ENCODE measurements around the gene SYN1. TPM values are rescaled to one million over a fixed set of nuclear protein-coding genes. Genes with fewer than 3 reads are reported as not detected.

The SYN1 gene
- polyA plus RNA-seq, 3 donors = 0.11 to 4.0 (median 0.29) TPM

DNA sequence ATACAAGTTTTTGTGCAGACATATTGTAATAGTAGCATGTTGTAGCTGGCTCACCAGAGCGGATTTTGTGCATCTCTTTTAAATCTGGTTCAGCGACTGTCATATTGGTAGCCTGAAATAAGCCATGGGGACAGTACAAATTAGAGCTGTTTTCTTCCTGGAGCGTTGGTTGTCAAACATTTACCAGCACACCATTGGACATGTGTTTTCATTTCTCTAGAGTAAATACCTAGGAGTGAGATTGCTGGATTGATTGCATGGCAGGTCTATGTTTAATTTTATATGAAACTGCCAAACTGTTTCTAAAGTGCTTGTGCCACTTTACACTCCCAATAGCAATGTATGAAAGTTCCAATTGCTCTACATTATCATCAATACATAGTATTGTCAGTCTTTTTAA is 61.2 kb downstream of the SYN1 start:
- H3K27me3 Mint-ChIP-seq (ENCODE audit: low read depth in 3 of 3) = peaks cover 0 to 7% (median 0%) of the 10 kb centered on the region in 3 donors
- peaks cover 7 to 8% of the 10 kb centered on the region in 2 donors for H3K36me3 ChIP-seq (replicated peaks in 1 of 2; ENCODE audit: control insufficient read depth in 1 of 2, insufficient read depth in 2 of 2, low read length in 2 of 2)
- H3K4me3 Mint-ChIP-seq = no peak overlapping the region
- peaks cover 18% of the 10 kb centered on the region for H3K79me2 ChIP-seq (ENCODE audit: insufficient read depth, low read length)
- H3K4me1 ChIP-seq (ENCODE audit: control insufficient read depth in 1 of 2, insufficient read depth in 2 of 2, low read length in 2 of 2) = peaks cover 22 to 35% of the 10 kb centered on the region in 2 donors
- H3K27me3 ChIP-seq (ENCODE audit: control insufficient read depth in 2 of 2, insufficient read depth in 2 of 2, low read length in 2 of 2) = no peaks in the 10 kb centered on the region
- intact Hi-C loops (cut with micrococcal nuclease) = no loop called here
- 100% methylated on average over 1 of the region's 3 CpGs for WGBS (ENCODE audit: insufficient coverage)
- H2AFZ ChIP-seq (ENCODE audit: insufficient read depth, low read depth, low read length, poor library complexity, severe bottlenecking) = no peak overlapping the region
- no peak for TF ChIP-seq CTCF (IDR thresholded peaks at IDR 0.05)
- H3K4me2 ChIP-seq (replicated peaks; ENCODE audit: extremely low read depth, low read length, poor library complexity, severe bottlenecking) = no peak overlapping the region
- H3K36me3 Mint-ChIP-seq = peaks cover 3 to 4% of the 10 kb centered on the region in 2 donors
- H3K9ac ChIP-seq (ENCODE audit: insufficient read depth, low read length, poor library complexity, severe bottlenecking) = no peak overlapping the region
- H3K9me3 Mint-ChIP-seq = peaks cover 0 to 10% (median 0%) of the 10 kb centered on the region in 7 donors
- peaks cover 7% of the 10 kb centered on the region for H4K20me1 ChIP-seq (ENCODE audit: insufficient read depth, low read length)
- DNase-seq = no peak
- no peak overlapping the region for H3K27ac ChIP-seq (ENCODE audit: low read depth in 1 of 2, low read length in 2 of 2)
- no peak overlapping the region for H3K4me3 ChIP-seq (replicated peaks in 1 of 3; ENCODE audit: low read depth in 2 of 3, low read length in 3 of 3)
- no peaks in the 10 kb centered on the region for H3K9me3 ChIP-seq (replicated peaks in 1 of 2; ENCODE audit: control insufficient read depth in 1 of 2, insufficient read depth in 1 of 2, low read length in 2 of 2)
- no peak overlapping the region for H3K27ac Mint-ChIP-seq
- H3K4me1 Mint-ChIP-seq = peaks cover 33% of the 10 kb centered on the region

GRCh38 chrX:47556045-47556623 is 63.5 kb downstream of the SYN1 start:
- peaks cover 0 to 7% (median 0%) of the 10 kb centered on the region in 3 donors for H3K27me3 Mint-ChIP-seq (ENCODE audit: low read depth in 3 of 3)
- WGBS (ENCODE audit: insufficient coverage) = 0% methylated on average over 13 of the region's 20 CpGs
- no peak for TF ChIP-seq CTCF (IDR thresholded peaks at IDR 0.05)
- H3K27ac Mint-ChIP-seq = peak overlapping the region; percentile 70 to 96 (median 88)
- peak; percentile 85 to 92 (median 88) for DNase-seq
- H3K4me2 ChIP-seq (replicated peaks; ENCODE audit: extremely low read depth, low read length, poor library complexity, severe bottlenecking) = peak overlapping the region; percentile 73
- peak overlapping the region; percentile 59 to 76 (median 69) for H3K4me3 ChIP-seq (replicated peaks in 1 of 3; ENCODE audit: low read depth in 2 of 3, low read length in 3 of 3)
- H3K79me2 ChIP-seq (ENCODE audit: insufficient read depth, low read length) = no peaks in the 10 kb centered on the region
- H3K4me1 ChIP-seq (ENCODE audit: control insufficient read depth in 1 of 2, insufficient read depth in 2 of 2, low read length in 2 of 2) = peaks cover 16 to 29% of the 10 kb centered on the region in 2 donors
- H4K20me1 ChIP-seq (ENCODE audit: insufficient read depth, low read length) = no peaks in the 10 kb centered on the region
- peaks cover 0 to 7% (median 0%) of the 10 kb centered on the region in 7 donors for H3K9me3 Mint-ChIP-seq
- H2AFZ ChIP-seq (ENCODE audit: insufficient read depth, low read depth, low read length, poor library complexity, severe bottlenecking) = peak overlapping the region; percentile 71
- H3K27me3 ChIP-seq (ENCODE audit: control insufficient read depth in 2 of 2, insufficient read depth in 2 of 2, low read length in 2 of 2) = no peaks in the 10 kb centered on the region
- peak overlapping the region; percentile 73 for H3K9ac ChIP-seq (ENCODE audit: insufficient read depth, low read length, poor library complexity, severe bottlenecking)
- intact Hi-C loops (cut with micrococcal nuclease) = no loop called here
- no peaks in the 10 kb centered on the region for H3K9me3 ChIP-seq (replicated peaks in 1 of 2; ENCODE audit: control insufficient read depth in 1 of 2, insufficient read depth in 1 of 2, low read length in 2 of 2)
- H3K4me3 Mint-ChIP-seq = peak overlapping the region; percentile 91 to 97
- no peaks in the 10 kb centered on the region for H3K36me3 ChIP-seq (replicated peaks in 1 of 2; ENCODE audit: control insufficient read depth in 1 of 2, insufficient read depth in 2 of 2, low read length in 2 of 2)
- peaks cover 27% of the 10 kb centered on the region for H3K4me1 Mint-ChIP-seq
- no peaks in the 10 kb centered on the region for H3K36me3 Mint-ChIP-seq
- peak overlapping the region; percentile 63 to 86 for H3K27ac ChIP-seq (ENCODE audit: low read depth in 1 of 2, low read length in 2 of 2)

Data from CD14-positive monocyte (primary cell).